ENCODE results near the gene TXNDC17. TPM values are rescaled to one million over a fixed set of nuclear protein-coding genes. Genes with fewer than 3 reads are reported as not detected.

The TXNDC17 gene
- total RNA-seq, 3 donors from 2014 or later, result 125 to 145 (median 134) TPM

DNA sequence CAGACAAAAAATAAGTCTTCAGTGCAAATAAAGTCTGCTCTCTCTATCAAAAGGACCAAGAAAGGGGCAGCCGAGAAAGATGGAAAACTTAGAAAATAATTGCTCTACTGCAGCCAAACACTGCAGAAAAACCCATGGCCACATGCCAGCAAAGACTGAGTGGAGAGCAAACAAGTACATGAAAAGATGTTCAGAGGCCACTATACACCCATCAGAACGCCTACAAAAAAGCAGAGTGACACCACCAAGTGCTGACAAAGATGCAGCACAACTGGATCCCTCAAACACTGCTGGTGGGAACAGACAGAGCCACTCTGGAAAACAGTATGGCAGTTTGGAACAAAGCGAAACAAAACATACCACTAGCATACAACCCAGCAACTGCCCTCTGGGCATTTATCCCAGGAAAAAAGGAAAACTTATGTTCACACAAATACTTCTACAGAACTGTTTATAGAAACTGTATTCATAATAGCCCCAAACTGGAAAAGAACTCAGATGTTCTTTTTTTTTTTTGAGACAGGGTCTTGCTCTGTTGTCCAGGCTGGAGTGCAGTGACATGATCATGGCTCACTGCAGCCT, 37.0 kb upstream of the TXNDC17 start:
- intact Hi-C loops (cut with DNase I; ENCODE audit: low total_unique reads), result no loop called here
- TF ChIP-seq POLR2A (IDR thresholded peaks at IDR 0.05), result no peak
- TF ChIP-seq, protein P1, sequence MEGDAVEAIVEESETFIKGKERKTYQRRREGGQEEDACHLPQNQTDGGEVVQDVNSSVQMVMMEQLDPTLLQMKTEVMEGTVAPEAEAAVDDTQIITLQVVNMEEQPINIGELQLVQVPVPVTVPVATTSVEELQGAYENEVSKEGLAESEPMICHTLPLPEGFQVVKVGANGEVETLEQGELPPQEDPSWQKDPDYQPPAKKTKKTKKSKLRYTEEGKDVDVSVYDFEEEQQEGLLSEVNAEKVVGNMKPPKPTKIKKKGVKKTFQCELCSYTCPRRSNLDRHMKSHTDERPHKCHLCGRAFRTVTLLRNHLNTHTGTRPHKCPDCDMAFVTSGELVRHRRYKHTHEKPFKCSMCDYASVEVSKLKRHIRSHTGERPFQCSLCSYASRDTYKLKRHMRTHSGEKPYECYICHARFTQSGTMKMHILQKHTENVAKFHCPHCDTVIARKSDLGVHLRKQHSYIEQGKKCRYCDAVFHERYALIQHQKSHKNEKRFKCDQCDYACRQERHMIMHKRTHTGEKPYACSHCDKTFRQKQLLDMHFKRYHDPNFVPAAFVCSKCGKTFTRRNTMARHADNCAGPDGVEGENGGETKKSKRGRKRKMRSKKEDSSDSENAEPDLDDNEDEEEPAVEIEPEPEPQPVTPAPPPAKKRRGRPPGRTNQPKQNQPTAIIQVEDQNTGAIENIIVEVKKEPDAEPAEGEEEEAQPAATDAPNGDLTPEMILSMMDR (IDR thresholded peaks at IDR 0.05), result no peak
- no peak for TF ChIP-seq POLR2AphosphoS5 (IDR thresholded peaks at IDR 0.05)
- Histone ChIP-seq H3K9me3 (no peaks in the 10 kb centered on the region), H3K27ac (no peak overlapping the region), H3K36me3 (no peaks in the 10 kb centered on the region), H3K27me3 (no peaks in the 10 kb centered on the region), H3K4me3 (no peak overlapping the region), H3K4me1 (peaks cover 0 to 6% of the 10 kb centered on the region in 2 donors)
- DNase-seq (ENCODE audit: low spot score in 2 of 2), result no peak

DNA sequence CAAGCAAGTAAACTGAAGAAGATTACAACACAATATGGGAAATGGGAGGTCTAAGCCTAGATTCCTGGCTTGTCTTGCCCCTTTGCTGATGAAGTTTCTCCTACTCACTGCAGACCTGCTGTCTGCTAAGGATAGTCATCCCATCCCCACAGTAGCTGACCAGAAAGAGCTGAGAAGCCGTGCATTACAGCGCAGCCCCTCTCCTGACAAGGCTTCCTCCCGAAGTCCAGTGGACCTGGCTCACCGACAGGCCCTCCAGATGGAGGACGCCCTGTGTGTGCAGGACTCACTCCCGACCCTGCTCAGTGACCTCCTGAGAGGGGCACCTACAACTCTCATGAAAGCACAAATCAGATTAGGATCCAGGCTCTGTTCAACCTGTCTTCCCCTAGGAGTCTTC, 35.7 kb upstream of the TXNDC17 start:
- Histone ChIP-seq H3K36me3 (no peaks in the 10 kb centered on the region), H3K27ac (no peak overlapping the region), H3K27me3 (no peaks in the 10 kb centered on the region), H3K4me1 (peaks cover 0 to under 1% of the 10 kb centered on the region in 2 donors), H3K4me3 (no peak overlapping the region), H3K9me3 (no peaks in the 10 kb centered on the region)
- intact Hi-C loops (cut with DNase I; ENCODE audit: low total_unique reads), result no loop called here
- no peak for DNase-seq (ENCODE audit: low spot score in 2 of 2)
- no peak for TF ChIP-seq POLR2A (IDR thresholded peaks at IDR 0.05)
- TF ChIP-seq, protein P1 (IDR thresholded peaks at IDR 0.05), result no peak
- no peak for TF ChIP-seq POLR2AphosphoS5 (IDR thresholded peaks at IDR 0.05)

DNA sequence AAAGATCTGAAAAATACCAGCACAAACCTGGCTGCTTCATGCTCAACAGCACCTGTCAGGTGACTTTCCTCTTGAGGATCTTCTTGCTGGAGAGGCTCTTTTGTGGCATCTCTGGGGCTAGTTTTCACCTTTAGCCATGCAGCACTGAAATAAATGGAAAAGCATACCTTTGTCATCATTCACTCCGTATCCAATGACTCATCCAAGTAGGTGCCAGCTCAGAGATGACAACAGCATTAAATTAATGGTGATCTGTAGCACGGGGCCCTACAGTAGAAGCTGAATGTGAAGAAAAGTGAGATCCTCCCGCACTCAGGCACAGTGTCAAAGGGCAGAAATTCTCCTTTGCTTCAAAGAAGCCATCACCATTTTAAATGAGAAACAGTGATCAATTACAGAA, 32.5 kb upstream of the TXNDC17 start:
- intact Hi-C loops (cut with DNase I; ENCODE audit: low total_unique reads), result no loop called here
- Histone ChIP-seq H3K27me3 (no peaks in the 10 kb centered on the region), H3K4me3 (no peak overlapping the region), H3K9me3 (no peaks in the 10 kb centered on the region), H3K4me1 (no peaks in the 10 kb centered on the region), H3K27ac (no peak overlapping the region), H3K36me3 (no peaks in the 10 kb centered on the region)
- TF ChIP-seq POLR2A (IDR thresholded peaks at IDR 0.05), result no peak
- no peak for TF ChIP-seq POLR2AphosphoS5 (IDR thresholded peaks at IDR 0.05)
- TF ChIP-seq, protein P1 (IDR thresholded peaks at IDR 0.05), result no peak
- DNase-seq (ENCODE audit: low spot score in 2 of 2), result no peak

DNA sequence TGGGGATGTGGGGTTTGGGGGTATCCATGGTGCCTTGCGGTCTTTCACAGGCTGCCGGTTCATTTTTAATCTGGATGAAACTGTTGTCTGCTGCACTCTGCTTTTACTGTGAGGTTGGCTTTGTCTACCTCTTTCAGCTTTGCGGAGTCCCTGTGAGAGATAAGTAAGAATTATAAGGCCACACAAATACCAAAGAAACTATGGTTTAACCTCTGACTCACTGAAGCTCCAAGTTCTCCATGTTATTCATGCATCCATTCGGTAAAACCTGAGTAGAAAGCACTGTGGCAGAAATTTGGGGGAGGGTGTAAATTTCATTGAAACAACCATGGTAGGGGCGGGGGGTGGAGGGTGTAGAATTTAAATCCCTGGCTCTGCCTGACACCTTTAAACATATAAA, 30.8 kb upstream of the TXNDC17 start:
- TF ChIP-seq, protein P1 (IDR thresholded peaks at IDR 0.05), result no peak
- TF ChIP-seq POLR2AphosphoS5 (IDR thresholded peaks at IDR 0.05), result no peak
- TF ChIP-seq POLR2A (IDR thresholded peaks at IDR 0.05), result no peak
- DNase-seq (ENCODE audit: low spot score in 2 of 2), result no peak
- H3K4me3 ChIP-seq, result no peak overlapping the region
- H3K27me3 ChIP-seq, result no peaks in the 10 kb centered on the region
- no peaks in the 10 kb centered on the region for H3K9me3 ChIP-seq
- no peak overlapping the region for H3K27ac ChIP-seq
- no peaks in the 10 kb centered on the region for H3K4me1 ChIP-seq
- H3K36me3 ChIP-seq, result no peaks in the 10 kb centered on the region
- intact Hi-C loops (cut with DNase I; ENCODE audit: low total_unique reads), result no loop called here

DNA sequence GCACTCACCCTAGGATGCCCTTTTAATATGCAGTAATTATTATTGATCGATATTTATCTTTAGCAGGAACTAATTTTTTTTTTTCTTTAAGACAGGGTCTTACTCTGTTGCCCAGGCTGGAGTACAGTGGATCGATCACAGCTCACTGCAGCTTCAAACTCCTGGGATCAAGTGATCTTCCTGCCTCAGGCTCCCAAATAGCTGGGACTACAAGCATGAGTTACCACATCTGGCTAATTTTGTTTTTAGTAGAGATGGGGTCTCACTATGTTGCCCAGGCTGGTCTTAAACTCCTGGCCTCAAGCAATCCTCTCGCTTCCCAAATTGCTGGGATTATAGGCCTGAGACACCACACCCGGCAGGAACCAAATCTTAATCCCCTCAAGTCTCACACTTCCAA, 29.6 kb upstream of the TXNDC17 start:
- intact Hi-C loops (cut with DNase I; ENCODE audit: low total_unique reads), result no loop called here
- no peaks in the 10 kb centered on the region for H3K36me3 ChIP-seq
- TF ChIP-seq, protein P1 (IDR thresholded peaks at IDR 0.05), result no peak
- no peak for TF ChIP-seq POLR2A (IDR thresholded peaks at IDR 0.05)
- no peak for TF ChIP-seq POLR2AphosphoS5 (IDR thresholded peaks at IDR 0.05)

More for the DNA sequence above, 29.6 kb upstream of the TXNDC17 start:
- H3K4me3 ChIP-seq, result no peak overlapping the region
- H3K9me3 ChIP-seq, result no peaks in the 10 kb centered on the region
- no peak for DNase-seq (ENCODE audit: low spot score in 2 of 2)
- no peak overlapping the region for H3K27ac ChIP-seq
- no peaks in the 10 kb centered on the region for H3K27me3 ChIP-seq
- H3K4me1 ChIP-seq, result no peaks in the 10 kb centered on the region

Measured in breast epithelium (tissue), 4 donors.